SKM-1 (cell line): ENCODE results near the gene IFNK.
A peak's percentile ranks its signal among the peaks of the same experiment; 100 is the strongest.

Experiments used
- DNase-seq: peaks from one replicate; lab custom pipeline; 2025; ENCODE audit not compliant: unreplicated experiment; lab: John Stamatoyannopoulos, UW

Gene IFNK

GRCh38 chr9:27537027-27537435, 12.9 kb downstream of the IFNK start:
- no peak for DNase-seq

GRCh38 chr9:27537756-27538155, 13.7 kb downstream of the IFNK start:
- DNase-seq, result no peak

GRCh38 chr9:27538647-27539046, 14.6 kb downstream of the IFNK start:
- DNase-seq, result no peak

DNA sequence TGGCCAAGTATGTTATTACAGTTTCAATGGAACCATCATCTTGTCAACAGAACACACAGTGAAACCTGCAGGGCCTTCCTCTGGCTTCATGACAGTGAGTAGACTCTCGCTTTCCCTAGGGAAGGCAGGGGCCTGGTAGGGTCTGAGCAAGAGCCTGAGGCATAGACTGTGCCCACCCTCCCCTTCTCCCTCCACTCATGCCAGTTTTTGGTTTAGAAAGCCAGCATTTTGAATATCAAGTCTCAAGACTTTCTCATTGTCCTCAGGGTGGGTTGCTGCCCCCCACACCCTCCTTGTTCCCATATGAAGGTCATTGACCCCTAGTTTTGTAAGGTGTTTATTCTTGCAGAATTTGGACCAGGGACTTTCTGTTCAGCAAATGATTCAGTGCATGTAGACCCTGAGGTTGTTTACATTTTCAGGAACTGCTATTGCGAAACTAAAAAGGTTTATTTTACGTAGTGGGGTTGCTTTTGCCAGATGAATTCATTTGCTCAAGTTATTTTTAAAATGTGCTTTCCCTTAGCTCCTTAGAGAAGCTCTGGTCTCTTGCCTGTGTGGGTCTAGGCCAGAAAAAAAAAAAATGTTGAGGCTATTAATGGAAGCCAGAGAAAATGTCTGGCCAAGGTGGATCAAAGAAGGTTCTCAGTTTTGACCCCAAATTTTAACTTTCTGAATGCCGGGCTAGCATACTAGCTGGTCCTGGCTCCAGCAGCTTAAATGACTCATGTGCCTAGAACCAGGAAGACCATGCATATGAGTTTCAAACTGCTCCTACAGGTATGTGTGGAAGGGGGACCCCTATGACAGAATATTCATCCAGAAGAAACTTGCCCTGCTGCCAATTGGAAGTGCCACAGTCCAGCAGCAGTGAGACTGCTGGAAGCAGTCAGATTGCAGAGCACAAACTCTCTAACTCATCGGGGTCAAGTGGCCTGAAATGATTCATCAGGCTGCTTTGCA, 15.7 kb downstream of the IFNK start:
- DNase-seq, result no peak

DNA sequence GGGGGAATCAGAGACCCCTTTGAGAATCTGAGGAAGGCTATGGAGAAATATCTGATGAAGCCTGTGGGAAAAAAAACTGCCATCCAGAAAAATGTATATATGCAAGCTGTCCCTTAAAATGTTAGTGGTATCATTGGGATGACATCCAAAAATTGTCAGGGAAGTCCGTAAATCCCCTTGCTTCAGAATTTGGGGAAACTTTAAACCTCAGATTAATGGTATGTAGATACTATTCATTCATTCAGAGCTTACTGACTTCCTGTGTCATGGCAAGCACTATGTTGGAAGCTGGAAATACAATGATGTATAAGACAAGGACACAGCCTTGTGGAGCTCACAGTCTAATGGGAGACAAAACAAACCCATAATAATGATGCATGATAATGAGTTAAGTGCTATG, 16.4 kb downstream of the IFNK start:
- no peak for DNase-seq

- no peak for DNase-seq
Measured at GRCh38 chr9:27541740-27542139, 17.6 kb downstream of the IFNK start.

DNA sequence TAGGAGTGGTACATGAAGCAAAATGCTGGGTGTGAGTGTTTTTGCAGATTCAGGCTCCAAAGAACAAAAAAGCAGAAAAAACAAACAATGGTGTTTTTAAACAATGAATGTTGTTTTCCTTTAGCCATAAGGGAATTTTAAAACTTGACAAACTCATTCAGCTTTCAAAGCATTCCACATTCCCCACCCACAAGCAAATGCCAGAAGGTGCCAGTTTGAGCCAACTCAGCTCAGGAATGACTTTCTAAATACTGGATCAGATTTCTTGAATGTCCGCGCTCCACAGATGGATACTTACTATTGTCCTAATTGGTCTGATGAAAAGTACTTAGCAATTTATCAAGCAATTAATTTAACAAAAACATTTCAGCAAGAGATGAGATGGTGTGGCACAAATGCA, 18.4 kb downstream of the IFNK start:
- DNase-seq, result no peak

- DNase-seq, result no peak
Measured at GRCh38 chr9:27545471-27545870, 21.4 kb downstream of the IFNK start.

DNA sequence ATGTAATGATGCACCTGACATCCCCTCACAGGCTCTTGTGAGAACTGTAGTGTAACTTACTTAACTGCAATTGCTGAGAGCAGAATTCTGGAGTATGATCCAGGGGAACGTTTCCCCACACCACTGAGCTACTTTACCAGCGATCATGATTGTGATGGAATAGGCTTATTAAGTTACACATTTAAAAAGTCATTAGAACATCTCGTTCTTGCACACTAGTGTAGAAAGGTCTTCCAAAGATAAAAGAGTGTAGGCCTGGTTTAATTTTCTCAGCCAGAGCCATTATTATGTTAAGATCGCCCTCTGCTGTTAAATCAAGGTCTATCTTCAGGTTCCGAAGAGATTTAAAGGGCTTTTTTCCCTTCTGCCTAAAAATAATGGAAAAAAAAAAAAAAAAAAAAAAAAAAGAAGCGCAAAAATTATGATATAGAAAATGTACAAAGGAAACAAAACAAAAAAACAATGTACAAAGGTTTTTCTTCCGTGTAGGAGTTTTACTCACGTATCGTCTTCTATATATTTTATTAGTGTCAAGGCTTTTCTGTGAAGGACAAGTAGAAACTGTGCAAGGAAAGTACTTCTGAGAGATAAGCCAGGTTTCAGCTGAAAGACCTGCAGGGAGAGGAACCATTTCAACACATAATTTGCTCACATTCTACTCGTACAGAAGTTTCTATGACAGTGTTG, 24.1 kb downstream of the IFNK start:
- DNase-seq, result peak; percentile 11

GRCh38 chr9:27549196-27549755, 25.2 kb downstream of the IFNK start:
- no peak for DNase-seq

GRCh38 chr9:27554712-27555111, 30.6 kb downstream of the IFNK start:
- DNase-seq, result no peak

DNA sequence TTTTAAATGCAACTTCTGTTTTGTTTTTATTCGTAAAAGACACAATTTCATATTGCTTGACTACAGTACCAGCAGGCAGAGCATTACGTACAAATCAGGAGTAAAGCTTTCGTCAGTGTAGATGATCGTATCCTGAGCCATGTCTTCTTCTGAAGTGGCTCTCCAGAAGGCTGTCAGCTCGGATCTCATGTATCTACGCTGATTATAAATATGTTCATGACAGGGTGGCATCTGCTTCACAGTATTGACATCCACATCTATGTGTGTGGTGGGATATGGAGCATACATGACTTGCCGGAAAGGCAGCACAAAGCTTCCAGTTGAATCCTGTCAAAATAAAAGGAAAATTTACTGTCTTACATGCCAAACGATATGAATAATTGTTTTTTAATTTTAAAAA, 32.4 kb downstream of the IFNK start:
- DNase-seq, result no peak

GRCh38 chr9:27558307-27558706, 34.2 kb downstream of the IFNK start:
- no peak for DNase-seq

GRCh38 chr9:27560457-27560856, 36.4 kb downstream of the IFNK start:
- DNase-seq, result no peak

DNA sequence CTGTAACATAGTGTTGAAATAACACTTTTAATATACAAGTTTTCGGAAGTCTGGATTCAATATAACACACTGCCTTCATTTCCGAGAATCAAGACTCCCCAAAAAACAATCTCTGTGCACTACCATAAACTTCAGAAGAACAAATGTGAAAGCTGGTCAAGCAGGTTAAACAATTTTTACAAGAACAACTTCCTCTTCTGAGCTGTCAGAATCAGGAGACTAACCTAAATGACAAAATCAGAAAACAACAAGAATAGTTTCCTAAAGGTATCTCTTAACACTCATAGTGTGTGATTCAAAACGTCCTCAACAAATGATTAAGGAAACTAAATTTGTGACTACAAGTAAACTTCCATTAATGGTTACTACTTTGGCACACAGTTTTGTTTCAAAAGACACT, 37.6 kb downstream of the IFNK start:
- no peak for DNase-seq

- no peak for DNase-seq
Measured at GRCh38 chr9:27563738-27564430, 39.8 kb downstream of the IFNK start.

- DNase-seq, result no peak
Measured at GRCh38 chr9:27564670-27565069, 40.6 kb downstream of the IFNK start.

- DNase-seq, result no peak
Measured at GRCh38 chr9:27565696-27566095, 41.6 kb downstream of the IFNK start.

DNA sequence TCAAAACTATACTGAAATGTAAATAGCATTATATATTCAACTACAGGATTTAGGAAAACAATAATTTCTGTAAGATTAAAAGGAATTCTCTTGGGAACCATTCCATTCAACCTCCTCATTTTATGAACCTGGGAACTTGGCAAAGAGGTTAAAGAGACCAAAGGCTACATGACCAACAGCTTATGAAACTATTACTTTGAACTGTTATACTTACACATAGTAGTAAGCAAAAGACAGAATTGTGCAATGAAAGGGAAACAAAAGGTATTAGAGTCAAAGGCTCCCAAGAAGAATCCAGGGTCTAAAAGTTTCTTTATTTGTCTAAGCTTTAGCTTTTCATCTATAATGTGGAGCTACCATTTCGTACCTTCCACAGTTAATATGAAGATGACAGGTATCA, 42.0 kb downstream of the IFNK start:
- no peak for DNase-seq

GRCh38 chr9:27569406-27569805, 45.3 kb downstream of the IFNK start:
- no peak for DNase-seq

DNA sequence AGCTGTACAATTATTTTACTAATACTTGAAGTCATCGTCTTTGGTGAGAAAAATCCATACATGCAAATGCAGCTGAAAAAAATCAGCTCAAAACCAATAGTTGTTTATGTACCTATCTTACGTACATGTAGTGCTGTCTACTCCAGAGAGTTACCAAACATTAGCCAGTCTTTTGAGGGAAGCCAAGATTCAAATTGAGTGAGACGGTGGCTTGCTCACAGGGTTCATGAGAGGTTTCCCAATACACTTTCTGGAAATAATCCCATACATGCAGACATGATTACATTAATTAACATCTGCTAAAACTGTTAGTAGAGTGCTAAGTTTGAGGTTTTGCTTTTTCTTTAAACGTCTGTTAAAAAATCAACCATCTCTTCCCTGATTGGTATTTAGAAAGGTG, 46.9 kb downstream of the IFNK start:
- no peak for DNase-seq
